HG02973 (cell line): ENCODE data around the gene ABHD4.
"Not testable (repeated sequence)": the region's sequence is repeated elsewhere in the genome, so short reads cannot be mapped to it uniquely, and the experiment has no call there.

ENCODE experiments used
- ATAC-seq: cut with Tn5 transposase; IDR thresholded peaks from one replicate; pipeline ENCODE4 v1.9.1; 2021; ENCODE audit warnings: moderate library complexity; ENCODE audit not compliant: unreplicated experiment

ABHD4 gene

GRCh38 chr14:22588526-22589095, 9.5 kb upstream of the ABHD4 start:
- ATAC-seq: no peak

- ATAC-seq: peak; percentile 86
Measured at GRCh38 chr14:22589096-22589839, 8.8 kb upstream of the ABHD4 start, which contains the start of gene DAD1. TSS of gene DAD1 (minus strand) at chr14:22589224. CDS start at chr14:22589157, 67 bp downstream.

- no peak for ATAC-seq
Measured at GRCh38 chr14:22593189-22593588, 4.9 kb upstream of the ABHD4 start.

GRCh38 chr14:22593601-22594000, 4.5 kb upstream of the ABHD4 start:
- ATAC-seq: no peak

GRCh38 chr14:22594156-22594716, 3.9 kb upstream of the ABHD4 start:
- no peak for ATAC-seq

- no peak for ATAC-seq
Measured at GRCh38 chr14:22596354-22596879, 1.7 kb upstream of the ABHD4 start.

- no peak for ATAC-seq
Measured at GRCh38 chr14:22597265-22597664, 835 bp upstream of the ABHD4 start.

- ATAC-seq: peak; percentile 22
Measured at GRCh38 chr14:22597771-22598098, 365 bp upstream of the ABHD4 start.

GRCh38 chr14:22598896-22599244, 770 bp downstream of the ABHD4 start:
- ATAC-seq: peak; percentile 65

GRCh38 chr14:22599349-22599748, 1.2 kb downstream of the ABHD4 start:
- no peak for ATAC-seq

- no peak for ATAC-seq
Measured at GRCh38 chr14:22600027-22600426, 1.9 kb downstream of the ABHD4 start.

- ATAC-seq: no peak
Measured at GRCh38 chr14:22601456-22601855, 3.4 kb downstream of the ABHD4 start.

GRCh38 chr14:22601996-22602395, 3.9 kb downstream of the ABHD4 start:
- no peak for ATAC-seq

- ATAC-seq: no peak
Measured at GRCh38 chr14:22602862-22603261, 4.8 kb downstream of the ABHD4 start.

GRCh38 chr14:22606380-22606779, 8.3 kb downstream of the ABHD4 start:
- ATAC-seq: no peak

GRCh38 chr14:22607291-22607690, 9.2 kb downstream of the ABHD4 start:
- no peak for ATAC-seq

GRCh38 chr14:22610931-22611330, 12.8 kb downstream of the ABHD4 start:
- no peak for ATAC-seq

GRCh38 chr14:22613106-22613695, 15.1 kb downstream of the ABHD4 start:
- ATAC-seq: no peak

GRCh38 chr14:22613736-22614239, 15.7 kb downstream of the ABHD4 start:
- no peak for ATAC-seq

- no peak for ATAC-seq
Measured at GRCh38 chr14:22614240-22614799, 16.2 kb downstream of the ABHD4 start.

- ATAC-seq: not testable (repeated sequence)
Measured at GRCh38 chr14:22615765-22616164, 17.7 kb downstream of the ABHD4 start.
